Skeletal muscle cell (primary cell): ENCODE data around the gene RFX8.
"Not testable (repeated sequence)": the region's sequence is repeated elsewhere in the genome, so short reads cannot be mapped to it uniquely, and the experiment has no call there.

Source experiments
- DNase-seq: peaks from one replicate; pipeline ENCODE4 v3.0.0-alpha.2; 2010; ENCODE audit warnings: low read depth
- H3K4me3 ChIP-seq: 2 replicates; pipeline ENCODE4 v1.5.1; 2011; ENCODE audit warnings: low read depth, mild to moderate bottlenecking, control low read depth, low read length, moderate library complexity

The RFX8 gene

DNA sequence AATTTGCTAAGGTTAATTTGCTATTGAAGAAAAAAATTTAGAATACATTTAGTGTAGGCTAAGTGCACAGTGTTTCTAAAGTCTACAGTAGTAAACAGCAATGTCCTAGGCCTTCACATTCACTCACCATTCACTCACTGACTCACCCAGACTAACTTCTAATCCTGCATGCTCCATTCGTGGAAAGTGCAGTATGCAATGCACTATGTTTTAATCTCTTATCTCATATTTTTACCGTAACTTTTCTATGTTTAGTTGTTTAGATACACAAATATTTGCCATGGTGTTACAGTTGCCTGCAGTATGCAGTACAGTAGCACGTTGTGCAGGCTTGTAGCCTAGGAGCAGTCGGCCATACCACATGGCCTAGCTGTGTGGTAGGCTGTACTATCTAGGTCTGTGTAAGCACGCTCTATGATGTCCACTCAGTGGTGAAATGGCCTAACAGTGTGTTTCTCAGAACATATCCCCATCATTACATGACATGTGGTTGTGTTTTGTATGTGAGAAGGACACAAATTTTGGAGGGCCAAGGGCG, 18.1 kb upstream of the RFX8 start:
- DNase-seq = no peak
- H3K4me3 ChIP-seq = no peak overlapping the region

DNA sequence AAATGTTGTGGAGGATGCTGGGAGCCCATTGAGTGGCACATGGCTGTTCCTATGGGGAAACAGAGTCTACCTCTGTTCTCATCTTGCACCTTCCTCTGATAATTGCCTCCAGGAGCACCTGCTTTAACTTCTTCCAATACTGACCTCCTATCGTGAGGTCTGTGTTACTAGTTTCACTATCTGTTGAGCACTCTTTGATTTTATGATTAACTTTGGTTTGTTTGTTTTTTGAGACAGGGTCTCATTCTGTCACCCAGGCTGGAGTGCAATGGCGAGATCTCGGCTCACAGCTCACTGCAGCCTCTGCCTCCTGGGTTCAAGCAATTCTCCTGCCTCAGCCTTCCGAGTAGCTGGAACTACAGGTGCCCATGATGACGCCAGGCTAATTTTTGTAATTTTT, 12.1 kb upstream of the RFX8 start:
- no peak for DNase-seq
- H3K4me3 ChIP-seq = no peak overlapping the region

GRCh38 chr2:101486258-101486701, 11.4 kb upstream of the RFX8 start:
- DNase-seq = no peak
- no peak overlapping the region for H3K4me3 ChIP-seq

GRCh38 chr2:101485856-101486255, 10.9 kb upstream of the RFX8 start:
- H3K4me3 ChIP-seq = no peak overlapping the region
- no peak for DNase-seq

- no peak for DNase-seq
- H3K4me3 ChIP-seq = no peak overlapping the region
Measured at GRCh38 chr2:101480764-101481163, 5.9 kb upstream of the RFX8 start.

GRCh38 chr2:101479810-101480209, 4.9 kb upstream of the RFX8 start:
- H3K4me3 ChIP-seq = no peak overlapping the region
- no peak for DNase-seq

GRCh38 chr2:101479328-101479727, 4.4 kb upstream of the RFX8 start:
- H3K4me3 ChIP-seq = no peak overlapping the region
- DNase-seq = no peak

- peak; percentile 53 for DNase-seq
- H3K4me3 ChIP-seq = no peak overlapping the region
Measured at GRCh38 chr2:101478181-101479001, 3.5 kb upstream of the RFX8 start.

DNA sequence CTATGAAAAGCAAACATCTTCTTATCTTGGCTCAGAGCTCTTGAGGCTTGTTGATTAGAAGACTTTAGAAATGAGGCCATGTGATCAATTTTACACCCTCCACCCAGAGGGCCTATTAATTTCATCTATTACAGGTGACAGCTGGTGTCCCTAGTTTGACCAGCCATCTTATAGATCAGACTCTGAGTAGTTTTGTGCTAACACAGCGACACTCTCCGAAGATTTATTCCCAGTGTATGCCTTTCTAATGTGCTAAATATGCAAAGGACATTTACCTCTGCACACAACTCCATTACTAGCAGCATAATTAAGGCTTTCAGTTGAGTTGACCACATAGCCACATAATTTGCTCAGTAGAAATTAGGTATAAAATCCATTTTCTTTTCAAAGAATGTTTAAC, 2.6 kb upstream of the RFX8 start:
- H3K4me3 ChIP-seq = no peak overlapping the region
- DNase-seq = no peak

- H3K4me3 ChIP-seq = no peak overlapping the region
- no peak for DNase-seq
Measured at GRCh38 chr2:101476605-101477208, 1.8 kb upstream of the RFX8 start.

DNA sequence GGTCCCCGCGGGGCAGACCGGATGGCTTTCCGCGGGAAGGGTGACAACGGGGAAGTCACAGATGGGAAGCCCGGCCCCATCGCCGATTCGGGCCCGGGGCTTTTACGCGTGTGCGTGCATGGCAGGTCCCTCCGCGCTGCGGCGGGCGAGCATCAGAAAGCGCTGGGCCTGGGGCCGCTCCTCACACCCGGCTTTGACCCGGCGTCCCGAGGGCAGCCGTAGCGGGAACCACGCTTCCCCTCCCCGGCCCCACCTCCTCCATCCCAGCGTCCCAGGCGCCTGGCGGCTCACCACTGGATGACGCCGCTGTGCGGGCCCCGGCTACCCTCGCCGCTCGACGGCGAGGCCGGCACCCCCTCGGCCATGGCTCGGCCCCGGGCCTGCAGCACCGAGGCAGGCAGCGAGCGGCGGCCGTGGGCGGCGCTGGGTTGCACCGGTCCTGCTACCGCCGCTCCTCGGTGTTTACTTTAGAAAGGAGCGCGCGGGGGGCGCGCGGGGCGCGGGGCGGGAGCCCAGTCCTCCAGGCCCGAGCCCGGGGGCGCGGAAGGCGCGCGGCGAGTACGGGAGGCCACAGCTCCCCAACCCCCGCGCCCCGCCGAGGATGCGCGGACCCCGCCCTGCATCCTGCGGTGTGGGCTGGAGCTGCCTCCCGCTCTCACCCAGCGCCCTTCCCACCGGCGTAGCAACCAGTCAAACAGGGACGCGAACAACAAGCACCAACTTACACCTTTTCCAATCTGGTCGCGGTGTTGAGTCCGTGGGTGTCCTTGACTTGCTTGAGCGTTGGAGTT, 806 bp downstream of the RFX8 start:
- no peak for DNase-seq
- H3K4me3 ChIP-seq = peak overlapping the region; percentile 60

GRCh38 chr2:101473591-101473910, 1.4 kb downstream of the RFX8 start:
- H3K4me3 ChIP-seq = peak overlapping the region; percentile 60
- no peak for DNase-seq

GRCh38 chr2:101469863-101470262, 5.0 kb downstream of the RFX8 start:
- no peak for DNase-seq
- H3K4me3 ChIP-seq = no peak overlapping the region

GRCh38 chr2:101467306-101467705, 7.6 kb downstream of the RFX8 start:
- DNase-seq = no peak
- no peak overlapping the region for H3K4me3 ChIP-seq

- no peak for DNase-seq
- H3K4me3 ChIP-seq = no peak overlapping the region
Measured at GRCh38 chr2:101466426-101466825, 8.5 kb downstream of the RFX8 start.

DNA sequence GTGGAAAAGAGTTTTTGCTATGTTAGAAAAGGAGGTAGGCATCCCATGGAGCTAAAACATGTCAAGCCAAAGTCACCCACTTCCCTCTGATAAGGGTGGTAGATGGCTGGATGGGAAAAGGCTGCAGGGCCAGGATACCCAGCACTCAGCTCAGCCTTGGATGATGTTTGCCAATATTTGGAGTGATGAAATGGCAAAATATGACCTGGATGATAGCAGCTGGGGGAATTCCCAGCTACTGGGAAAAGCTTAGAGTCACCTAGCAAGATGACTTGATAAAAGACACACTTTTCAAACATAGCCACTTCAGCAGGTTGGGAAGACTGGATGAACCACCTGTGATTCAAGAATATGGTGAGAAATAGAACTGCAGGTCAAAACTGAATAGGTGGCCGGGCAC, 10.1 kb downstream of the RFX8 start:
- no peak for DNase-seq

DNA sequence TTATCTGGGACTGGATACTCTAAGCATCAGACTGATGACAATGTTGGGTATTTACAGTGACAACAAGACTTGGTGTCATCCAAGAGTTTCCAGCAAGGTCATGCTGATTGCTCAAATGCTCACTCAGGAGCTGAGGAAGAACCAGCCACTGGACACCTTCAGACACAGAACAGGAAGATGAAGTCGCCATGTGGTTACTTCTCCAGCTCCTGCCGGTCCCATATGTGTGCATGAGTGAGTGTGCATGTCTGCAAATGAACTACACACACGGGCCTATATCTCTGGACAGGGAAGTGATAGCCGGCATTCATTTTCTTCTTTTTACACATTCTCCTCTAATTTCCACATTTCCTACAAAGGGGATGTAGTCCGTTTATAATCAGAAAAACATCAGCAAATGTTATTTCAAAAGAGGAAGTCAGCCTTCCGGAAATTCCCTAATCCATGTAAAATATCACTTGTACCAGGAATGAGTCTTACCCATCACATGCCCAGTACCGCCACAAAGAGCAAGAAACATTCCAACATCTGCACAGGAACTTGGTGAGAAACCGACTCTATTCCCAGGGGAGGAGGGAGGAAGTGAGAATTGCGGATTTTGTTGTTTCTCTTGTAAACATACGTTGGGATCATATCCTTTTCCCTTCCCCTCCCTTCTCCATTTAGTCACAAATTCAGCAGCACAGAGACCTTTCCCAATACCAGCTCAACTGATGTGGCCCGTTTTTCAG, 10.8 kb downstream of the RFX8 start:
- peak; percentile 95 for DNase-seq
- no peak overlapping the region for H3K4me3 ChIP-seq

More for the DNA sequence above, 10.1 kb downstream of the RFX8 start:
- no peak overlapping the region for H3K4me3 ChIP-seq

DNA sequence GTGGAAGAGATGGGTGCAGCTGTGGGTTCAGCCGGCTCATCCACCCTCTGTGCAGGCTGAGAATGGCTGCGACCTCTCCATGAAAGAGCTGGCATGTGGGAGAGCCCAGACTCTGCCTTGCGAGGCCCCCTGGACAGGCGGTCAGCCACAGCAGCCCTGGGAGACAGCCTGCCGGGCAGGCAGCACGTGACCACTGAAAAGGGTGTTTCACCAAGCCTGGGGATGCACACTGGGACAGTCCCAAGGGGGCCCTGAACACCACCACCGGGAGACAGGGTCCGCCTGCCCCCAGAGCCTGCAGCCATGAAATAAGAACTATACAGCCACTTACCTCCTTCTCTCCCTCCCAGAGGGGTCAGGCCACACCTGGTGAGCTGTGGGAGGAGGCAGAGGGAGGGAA, 11.5 kb downstream of the RFX8 start:
- DNase-seq = no peak
- no peak overlapping the region for H3K4me3 ChIP-seq

DNA sequence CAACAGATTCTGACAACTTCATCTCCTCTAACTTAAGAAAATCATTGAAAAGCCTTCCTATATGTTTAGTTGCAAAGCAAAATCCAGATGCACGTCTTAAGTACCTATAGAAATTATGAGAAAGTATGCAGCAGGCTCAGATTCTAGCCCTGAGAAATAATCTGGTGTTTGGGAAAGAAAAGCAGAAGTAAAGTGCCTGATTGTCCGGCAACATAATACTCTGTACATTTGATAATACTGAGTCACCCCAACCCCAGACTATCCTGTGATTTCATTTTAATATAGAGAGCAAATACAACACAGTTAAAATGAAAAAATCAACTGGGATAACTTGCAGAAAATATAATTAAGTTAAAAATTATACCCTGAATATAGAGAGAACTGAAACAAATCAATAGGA, 13.5 kb downstream of the RFX8 start:
- H3K4me3 ChIP-seq = no peak overlapping the region

GRCh38 chr2:101454408-101454807, 20.5 kb downstream of the RFX8 start:
- H3K4me3 ChIP-seq, DNase-seq: not testable (repeated sequence)

More for the DNA sequence above, 13.5 kb downstream of the RFX8 start:
- no peak for DNase-seq
